HL-60 (cell line): ENCODE measurements around the gene MSX1.

Experiments
- CTCF ChIP-seq: IDR thresholded peaks from one replicate; pipeline ENCODE4 v1.5.1; 2011; ENCODE audit warnings: low read length, control low read depth, inconsistent platforms; ENCODE audit not compliant: insufficient read depth
- GABPA ChIP-seq: IDR thresholded peaks from 2 replicates; pipeline ENCODE4 v1.6.1; 2012; ENCODE audit warnings: low read depth
- POLR2AphosphoS5 ChIP-seq: IDR thresholded peaks from 2 replicates; pipeline ENCODE4 v1.6.1; 2012; ENCODE audit warnings: low read depth
- SPI1 ChIP-seq: IDR thresholded peaks from 2 replicates; pipeline ENCODE4 v1.6.1; 2012; ENCODE audit warnings: low read depth, mild to moderate bottlenecking, borderline replicate concordance
- TF ChIP-seq, protein P1 (sequence below): IDR thresholded peaks from 2 replicates; pipeline ENCODE4 v1.6.1; 2012; ENCODE audit warnings: low read depth; ENCODE audit not compliant: insufficient replicate concordance

- TF ChIP-seq CTCF (no peak), POLR2AphosphoS5 (no peak), GABPA (no peak), SPI1 (no peak)
- TF ChIP-seq, protein P1, sequence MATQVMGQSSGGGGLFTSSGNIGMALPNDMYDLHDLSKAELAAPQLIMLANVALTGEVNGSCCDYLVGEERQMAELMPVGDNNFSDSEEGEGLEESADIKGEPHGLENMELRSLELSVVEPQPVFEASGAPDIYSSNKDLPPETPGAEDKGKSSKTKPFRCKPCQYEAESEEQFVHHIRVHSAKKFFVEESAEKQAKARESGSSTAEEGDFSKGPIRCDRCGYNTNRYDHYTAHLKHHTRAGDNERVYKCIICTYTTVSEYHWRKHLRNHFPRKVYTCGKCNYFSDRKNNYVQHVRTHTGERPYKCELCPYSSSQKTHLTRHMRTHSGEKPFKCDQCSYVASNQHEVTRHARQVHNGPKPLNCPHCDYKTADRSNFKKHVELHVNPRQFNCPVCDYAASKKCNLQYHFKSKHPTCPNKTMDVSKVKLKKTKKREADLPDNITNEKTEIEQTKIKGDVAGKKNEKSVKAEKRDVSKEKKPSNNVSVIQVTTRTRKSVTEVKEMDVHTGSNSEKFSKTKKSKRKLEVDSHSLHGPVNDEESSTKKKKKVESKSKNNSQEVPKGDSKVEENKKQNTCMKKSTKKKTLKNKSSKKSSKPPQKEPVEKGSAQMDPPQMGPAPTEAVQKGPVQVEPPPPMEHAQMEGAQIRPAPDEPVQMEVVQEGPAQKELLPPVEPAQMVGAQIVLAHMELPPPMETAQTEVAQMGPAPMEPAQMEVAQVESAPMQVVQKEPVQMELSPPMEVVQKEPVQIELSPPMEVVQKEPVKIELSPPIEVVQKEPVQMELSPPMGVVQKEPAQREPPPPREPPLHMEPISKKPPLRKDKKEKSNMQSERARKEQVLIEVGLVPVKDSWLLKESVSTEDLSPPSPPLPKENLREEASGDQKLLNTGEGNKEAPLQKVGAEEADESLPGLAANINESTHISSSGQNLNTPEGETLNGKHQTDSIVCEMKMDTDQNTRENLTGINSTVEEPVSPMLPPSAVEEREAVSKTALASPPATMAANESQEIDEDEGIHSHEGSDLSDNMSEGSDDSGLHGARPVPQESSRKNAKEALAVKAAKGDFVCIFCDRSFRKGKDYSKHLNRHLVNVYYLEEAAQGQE: no peak
Measured at GRCh38 chr4:4868758-4869723, 9.6 kb downstream of the MSX1 start.
